Urothelium cell line (cell line): ENCODE measurements around the gene ANKRD34A.

Experiments used
- DNase-seq: peaks from one replicate; pipeline ENCODE4 v3.0.0; 2011; ENCODE audit warnings: low spot score, mixed read lengths
- FAIRE-seq: peaks from 2 replicates; lab custom pipeline; 2011; peaks lifted over from hg19 to GRCh38; lab: Jason Lieb, UNC

The ANKRD34A gene

DNA sequence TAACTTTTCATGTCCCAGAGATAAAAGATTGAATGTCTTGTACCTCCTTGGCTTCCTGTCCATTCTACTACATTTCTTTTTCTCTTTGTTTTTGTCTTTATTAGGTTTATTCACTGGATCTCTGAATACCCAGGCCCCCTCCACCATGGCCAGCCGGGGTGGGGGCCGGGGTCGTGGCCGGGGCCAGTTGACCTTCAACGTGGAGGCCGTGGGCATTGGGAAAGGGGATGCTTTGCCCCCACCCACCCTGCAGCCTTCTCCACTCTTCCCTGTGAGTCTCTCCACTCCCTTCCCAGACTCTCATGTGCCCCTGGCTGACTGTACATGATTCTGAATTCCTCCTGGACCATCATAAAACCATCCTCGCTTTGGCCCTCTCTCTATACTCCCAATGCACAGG, 10.3 kb upstream of the ANKRD34A start:
- FAIRE-seq: no peak

GRCh38 chr1:145972580-145972979, 8.2 kb upstream of the ANKRD34A start:
- FAIRE-seq (no peak), DNase-seq (no peak)

More for the DNA sequence above, 10.3 kb upstream of the ANKRD34A start:
- no peak for DNase-seq

DNA sequence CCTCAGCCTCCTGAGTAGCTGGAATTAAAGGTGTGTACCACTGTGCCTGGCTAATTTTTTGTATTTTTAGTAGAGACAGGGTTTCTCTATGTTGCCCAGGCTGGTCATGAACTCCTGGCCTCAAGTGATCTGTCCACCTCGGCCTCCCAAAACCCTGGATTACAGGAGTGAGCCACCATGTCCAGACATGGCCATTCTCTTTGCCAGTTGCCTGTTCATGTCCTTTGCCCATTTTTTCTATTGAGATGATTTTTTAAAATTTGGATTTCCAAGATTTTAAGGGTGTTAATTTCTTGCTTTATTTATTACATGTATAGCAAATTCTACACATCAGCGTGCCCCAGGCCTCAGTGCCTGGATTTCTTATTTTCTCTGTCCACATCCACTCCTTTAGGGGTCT, 2.9 kb upstream of the ANKRD34A start:
- FAIRE-seq: no peak

DNA sequence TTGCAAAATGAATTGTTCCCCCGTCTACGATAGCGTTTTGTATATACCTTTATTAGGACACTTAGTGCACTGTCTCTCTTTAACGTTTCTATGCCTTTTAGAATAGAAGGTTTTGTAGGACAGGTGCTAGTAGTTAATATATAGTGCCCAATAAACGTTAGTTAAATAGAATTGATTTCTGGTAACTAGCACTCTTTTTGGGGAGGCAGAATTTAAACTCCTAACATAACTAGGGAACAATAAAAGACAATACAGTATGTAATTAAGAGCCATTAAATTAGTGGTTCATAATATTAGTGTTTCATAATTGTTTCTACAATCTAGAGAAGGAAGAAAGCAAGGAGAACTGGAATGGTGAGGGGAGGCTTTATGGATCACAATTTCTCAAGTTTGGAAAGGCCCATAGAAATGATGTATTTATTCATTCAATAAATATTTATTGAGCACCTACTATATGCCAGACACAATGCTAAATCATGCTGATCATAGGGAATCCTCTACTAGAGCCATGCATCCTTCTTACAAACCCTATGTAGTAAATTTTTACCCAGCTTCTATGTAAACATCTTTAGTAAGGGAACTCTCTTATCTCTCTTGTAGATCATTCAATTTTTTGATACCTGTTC, 857 bp upstream of the ANKRD34A start:
- DNase-seq (no peak), FAIRE-seq (no peak)

More for the DNA sequence above, 2.9 kb upstream of the ANKRD34A start:
- DNase-seq: no peak

DNA sequence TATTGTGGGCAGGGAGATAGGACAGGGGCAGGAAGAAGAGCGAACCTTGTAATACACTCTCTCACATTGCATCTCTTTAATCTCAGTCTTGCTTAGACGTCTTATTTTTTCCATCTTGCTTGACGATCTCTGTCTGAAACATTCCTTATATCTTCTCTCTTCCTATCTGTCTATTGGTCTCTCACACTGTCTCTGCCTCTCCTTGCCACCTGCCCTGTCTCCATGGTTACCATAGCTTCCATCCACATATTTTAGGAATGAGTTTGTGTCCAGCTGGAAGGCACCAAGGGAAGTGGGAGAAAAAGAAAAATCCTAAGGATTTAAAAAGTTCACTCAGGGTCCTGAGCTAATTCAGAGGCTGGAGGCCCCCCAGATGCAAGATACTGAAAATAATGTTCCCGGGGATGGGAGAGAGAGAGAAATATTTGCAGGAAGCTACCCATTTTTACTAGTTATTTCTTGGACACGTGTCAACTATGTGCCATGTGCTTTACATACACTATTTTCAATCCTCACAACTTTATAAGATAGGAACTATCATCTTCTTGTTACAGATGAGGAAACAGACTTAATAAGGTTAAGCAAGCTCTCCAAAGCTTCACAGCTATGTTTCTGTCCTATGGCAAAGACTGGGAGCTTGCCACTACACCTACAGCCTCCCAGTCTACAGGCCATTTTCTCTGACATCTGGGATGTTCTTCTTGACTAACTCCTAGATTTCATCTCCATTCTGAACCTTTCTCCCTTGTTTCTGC, 933 bp downstream of the ANKRD34A start:
- DNase-seq (peak; percentile 67), FAIRE-seq (no peak)

DNA sequence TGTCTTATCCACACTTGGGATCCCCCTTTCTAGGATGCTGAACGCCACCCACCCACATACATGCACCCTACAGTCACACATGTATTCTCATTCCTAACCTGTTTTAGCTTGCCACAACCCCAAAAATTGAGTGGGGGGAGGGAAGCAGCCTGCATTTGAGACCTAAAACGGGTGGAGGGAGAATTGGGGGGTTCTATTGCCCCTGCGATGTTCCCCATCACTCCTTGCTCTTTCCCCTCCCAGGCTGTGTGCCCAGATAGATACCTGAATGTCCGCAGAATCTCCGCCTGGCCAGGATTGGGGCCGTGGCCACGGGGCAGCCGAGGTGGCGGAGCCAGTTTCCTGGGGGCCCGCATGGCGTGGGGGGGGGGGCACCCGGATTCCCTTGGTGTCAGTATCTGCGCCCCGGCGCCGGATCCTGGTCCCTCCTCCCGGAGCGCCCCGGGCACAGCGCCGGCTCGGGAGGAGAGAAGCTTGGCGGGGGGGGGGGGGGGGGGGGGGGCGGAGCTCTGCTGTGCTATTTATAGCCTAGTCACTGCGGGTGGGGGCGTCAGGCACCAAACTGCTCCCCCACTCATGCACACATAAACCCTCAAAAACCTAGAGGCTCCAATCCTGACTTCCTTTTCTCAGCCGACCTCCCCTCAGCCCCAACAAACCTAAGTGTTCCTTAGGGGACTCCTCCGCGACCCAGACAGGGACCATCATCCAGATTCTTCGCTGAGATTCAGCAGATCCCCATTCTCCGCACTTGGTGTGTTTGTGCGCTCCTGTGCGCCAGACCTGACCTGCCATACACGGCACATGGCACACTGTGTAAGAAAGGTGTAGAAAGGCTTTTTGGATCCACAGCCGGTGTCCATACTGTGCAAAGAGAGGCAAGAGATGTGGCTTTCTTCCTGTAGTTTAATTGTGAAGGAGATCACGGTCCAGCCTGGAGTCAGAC, 1.9 kb downstream of the ANKRD34A start:
- DNase-seq (peak; percentile 66), FAIRE-seq (no peak)

DNA sequence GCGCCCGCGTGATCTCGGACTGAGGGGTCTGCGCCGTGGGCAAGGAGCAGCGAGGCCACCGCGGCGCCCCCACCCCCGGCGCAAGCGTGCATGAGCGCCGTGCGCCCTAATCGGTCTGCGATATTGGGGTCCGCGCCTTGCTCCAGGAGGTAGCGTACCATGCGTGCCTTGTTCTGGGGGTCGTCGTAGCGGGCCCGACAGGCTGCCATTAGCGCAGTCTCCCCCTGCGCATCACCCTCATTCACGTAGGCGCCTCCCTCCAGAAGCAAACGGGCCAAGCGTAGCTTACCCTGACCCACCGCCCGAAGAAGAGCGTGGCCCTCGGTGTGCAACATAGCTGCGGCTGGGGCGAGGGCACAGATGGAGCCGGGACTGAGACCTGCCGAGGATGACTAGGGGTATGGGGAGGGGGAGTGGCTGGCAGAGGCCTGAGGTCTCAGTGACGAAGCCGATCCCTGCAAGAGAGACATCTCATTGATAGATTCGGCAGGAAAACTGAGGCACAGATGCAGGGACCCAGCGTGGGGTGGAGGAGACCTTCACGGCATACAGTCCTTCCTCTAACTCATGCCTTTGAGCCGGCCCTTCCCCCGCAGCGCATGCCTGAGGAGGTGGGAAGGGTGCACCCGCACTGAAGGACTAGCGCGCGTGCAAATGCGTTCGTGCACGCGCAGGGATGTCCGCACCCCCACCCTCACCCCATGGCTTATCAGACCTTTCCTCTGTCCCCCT, 2.8 kb downstream of the ANKRD34A start:
- FAIRE-seq (no peak), DNase-seq (peak; percentile 39)

- FAIRE-seq (no peak), DNase-seq (no peak)
Measured at GRCh38 chr1:145961109-145961424, 3.3 kb downstream of the ANKRD34A start.

DNA sequence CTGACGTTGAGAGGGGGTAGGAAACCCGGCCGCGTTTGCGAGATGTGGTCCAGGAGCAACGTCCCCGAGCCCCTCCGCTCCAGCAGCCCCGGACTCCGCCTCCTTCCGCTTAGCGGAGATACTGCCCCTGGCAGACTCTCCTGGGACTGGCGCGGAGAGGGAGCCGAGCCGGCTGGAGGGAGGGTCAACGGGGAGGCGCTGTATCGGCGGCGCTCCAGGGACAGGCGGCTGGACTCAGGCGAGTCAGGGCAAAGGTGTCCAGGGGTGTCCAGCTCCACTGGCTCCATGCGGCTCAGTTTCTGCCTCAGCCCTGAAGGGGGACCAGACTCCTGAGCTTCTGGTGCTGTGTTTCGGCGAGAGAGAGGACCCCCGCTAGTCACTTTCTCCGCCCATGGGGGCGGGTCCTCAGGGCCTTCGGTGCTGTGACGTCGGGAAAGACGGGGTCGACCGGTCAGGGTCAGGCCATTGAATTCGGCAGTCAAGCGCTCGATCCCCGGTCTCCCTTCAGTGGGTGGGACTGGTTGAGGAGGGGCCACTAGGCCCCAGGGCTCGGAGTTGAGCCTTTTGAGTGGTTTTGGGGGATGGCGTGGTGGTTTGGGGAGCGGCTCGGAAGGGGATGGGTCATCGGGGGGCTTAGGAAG, 3.8 kb downstream of the ANKRD34A start:
- DNase-seq (no peak), FAIRE-seq (no peak)

- DNase-seq (no peak), FAIRE-seq (no peak)
Measured at GRCh38 chr1:145959957-145960467, 4.4 kb downstream of the ANKRD34A start.

GRCh38 chr1:145959333-145959732, 5.0 kb downstream of the ANKRD34A start:
- DNase-seq: no peak

DNA sequence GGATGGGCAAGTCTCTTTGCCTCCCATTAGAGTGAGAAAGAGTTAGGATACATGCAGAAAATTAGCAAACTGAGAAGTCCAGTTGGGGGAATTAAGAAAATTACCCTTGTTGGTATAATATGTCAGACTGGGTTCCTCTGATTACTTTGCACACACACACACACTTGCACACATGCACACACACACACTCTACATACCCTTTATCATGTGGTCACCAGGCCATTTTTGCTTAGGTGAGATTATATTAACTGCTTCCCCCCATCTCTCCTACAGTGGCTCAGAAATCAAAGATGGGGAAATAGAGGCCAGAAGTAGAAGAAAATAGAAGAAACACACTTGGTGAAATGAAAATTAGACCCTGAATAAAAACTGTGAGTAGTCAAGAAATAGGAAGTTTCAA, 5.6 kb downstream of the ANKRD34A start:
- no peak for FAIRE-seq
- no peak for DNase-seq

More at GRCh38 chr1:145959333-145959732, 5.0 kb downstream of the ANKRD34A start:
- no peak for FAIRE-seq

GRCh38 chr1:145957443-145958319, 6.7 kb downstream of the ANKRD34A start, which contains the start of gene LIX1L:
Gene LIX1L (minus strand): TSS chr1:145958017. CDS start chr1:145957927, 90 bp downstream.
- peak; percentile 95 for DNase-seq
- FAIRE-seq: no peak

DNA sequence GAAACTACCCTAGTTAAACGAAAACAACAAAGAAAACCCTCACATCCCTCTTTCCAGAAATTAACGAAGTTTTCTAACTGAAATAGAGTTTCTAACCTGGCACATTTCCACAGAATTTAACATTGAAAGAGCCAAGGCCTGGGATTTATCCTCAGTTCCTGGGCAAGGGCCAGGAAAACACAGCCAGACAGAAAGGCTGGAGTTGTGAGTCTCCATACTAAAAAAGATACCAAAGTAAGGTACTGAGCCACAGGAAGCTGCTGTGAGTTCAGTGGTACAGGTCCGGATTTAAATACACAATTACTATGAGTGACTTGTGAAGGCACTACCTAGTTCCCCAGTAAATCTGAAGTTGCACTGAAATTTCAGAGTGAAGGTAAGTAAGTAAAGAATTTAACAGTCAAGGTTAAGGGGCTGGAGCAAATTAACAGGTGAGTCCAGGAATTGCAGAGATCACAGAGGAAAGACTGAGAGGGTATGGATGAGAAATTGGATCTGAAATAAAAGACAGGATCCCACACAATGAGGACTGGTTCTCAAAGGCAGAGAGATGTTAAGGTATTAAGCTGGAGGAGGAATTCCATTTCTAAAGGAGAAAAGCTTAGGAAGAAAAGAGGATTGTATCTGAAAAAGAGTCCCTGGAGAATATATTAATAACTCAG, 7.5 kb downstream of the ANKRD34A start:
- FAIRE-seq: no peak

GRCh38 chr1:145956361-145956760, 8.0 kb downstream of the ANKRD34A start:
- no peak for FAIRE-seq
- no peak for DNase-seq

More for the DNA sequence above, 7.5 kb downstream of the ANKRD34A start:
- DNase-seq: no peak

DNA sequence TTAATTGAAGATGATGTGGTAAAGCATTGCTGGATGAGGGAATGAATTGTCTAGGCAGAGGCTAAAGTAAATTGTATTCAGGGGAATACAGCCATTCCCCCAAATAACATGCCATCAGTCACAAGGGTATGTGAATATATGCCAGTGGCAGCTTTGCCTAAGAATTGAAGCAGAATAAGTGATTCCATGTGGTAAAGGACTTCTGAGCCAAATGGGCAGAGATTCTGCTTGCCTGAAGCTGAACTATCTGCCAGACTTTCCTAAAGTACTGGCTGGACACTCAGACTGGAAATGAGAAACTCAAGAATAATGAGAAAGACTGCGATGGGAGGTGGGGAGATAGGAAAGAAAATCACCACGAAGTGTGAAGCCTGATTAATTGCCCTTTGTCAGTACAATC, 8.9 kb downstream of the ANKRD34A start:
- FAIRE-seq (no peak), DNase-seq (no peak)

- FAIRE-seq: no peak
Measured at GRCh38 chr1:145953861-145954260, 10.5 kb downstream of the ANKRD34A start.

DNA sequence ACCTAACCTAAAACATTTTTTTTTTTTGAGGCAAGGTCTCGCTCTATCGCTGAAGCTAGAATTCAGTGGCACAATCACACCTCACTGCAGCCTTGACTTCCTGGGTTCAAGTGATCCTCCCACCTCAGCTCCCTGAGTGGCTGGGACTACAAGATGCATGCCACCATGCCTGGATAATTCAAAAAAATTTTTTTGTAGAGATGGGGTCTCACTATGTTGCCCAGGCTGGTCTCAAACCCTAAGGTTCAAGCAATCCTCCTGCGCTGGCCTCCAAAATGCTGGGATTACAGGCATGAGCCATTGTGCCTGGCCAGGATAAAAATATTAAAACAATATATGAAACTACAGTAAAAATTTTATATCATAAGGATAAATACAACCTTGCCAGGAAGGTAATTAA, 11.5 kb downstream of the ANKRD34A start:
- DNase-seq (no peak), FAIRE-seq (no peak)

More at GRCh38 chr1:145953861-145954260, 10.5 kb downstream of the ANKRD34A start:
- no peak for DNase-seq
